Measurements from ENCODE around the gene CSTF2T.
A peak's percentile ranks its signal among the peaks of the same experiment; 100 is the strongest.

The CSTF2T gene

DNA sequence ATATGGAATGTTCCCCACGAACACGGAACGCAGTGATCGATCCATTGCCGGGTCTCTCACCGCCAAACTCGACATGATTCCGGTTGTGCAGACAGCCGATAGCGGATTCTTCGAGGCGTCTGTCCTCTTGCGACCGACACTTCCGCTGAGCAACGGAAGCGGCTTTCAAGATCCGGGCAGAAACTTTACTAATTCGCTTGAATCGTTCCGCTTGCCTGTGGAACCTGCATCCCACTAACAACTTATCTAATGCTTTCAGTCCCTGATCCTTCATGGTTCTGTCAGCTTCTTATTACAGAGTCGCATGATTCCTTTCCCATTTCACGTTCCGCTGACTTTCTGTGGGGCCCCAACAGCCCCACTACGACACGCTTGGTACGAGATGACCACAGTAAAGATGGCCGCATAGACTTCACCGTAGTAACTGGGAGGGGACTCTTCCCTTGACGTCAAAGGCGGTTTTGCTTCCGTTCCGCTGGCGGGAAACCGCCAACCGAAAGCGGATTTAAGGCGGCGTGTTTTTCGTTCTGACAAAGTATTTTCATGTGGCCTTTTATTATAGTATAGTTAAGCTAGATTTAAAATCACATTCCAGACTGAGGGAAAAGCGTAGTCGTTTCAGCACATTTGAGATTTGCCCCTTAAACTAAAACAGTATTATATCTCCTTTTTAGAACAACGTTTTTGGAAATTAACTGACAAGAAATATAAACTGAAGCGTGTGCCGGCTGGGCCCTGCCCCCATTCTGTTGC, at the start of gene CSTF2T:
Gene CSTF2T (minus strand): TSS at position 121 of the 753 bp plus-strand sequence. CDS start 46 bp downstream, at position 75.
- DNase-seq (ENCODE audit: low spot score), result peak; percentile 25

DNA sequence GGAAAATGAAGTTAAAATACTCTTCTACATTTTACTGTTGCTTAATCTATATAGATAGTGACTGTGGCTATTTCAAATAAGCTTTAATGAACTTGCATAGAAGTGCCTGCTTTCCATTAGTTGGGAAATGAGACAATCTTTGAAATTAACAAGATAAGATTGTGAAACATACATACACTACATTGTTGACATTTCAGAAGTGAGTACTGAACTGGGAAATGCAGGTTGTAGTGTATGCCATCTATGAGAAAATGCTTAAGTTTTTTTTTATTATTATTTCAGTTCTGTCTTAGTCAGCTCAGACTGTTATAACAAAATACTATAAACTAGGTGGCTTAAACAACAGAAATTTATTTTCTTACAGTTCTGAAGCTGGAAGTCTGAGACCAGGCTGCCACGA, 49.6 kb upstream of the CSTF2T start:
- no peak for DNase-seq (ENCODE audit: low spot score)

DNA sequence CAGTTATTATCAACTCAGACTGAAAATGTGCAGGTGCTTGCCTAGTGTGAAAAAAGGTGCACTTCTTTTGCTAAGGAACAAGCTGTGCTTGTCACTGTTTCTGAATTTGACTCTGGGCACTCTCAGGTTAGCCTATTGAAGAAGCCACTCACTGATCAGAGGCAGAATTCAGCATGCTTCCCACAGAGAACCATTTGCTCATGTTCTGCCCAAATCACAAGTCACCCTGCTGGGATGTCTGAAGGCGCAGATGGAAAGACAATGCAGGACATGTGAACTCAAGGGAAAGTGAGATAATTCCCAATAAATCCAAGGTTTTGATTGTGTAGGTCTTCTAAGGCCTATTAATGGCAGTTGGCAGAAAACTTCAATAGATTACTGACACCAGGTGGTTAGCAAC, 47.8 kb upstream of the CSTF2T start:
- DNase-seq (ENCODE audit: low spot score), result no peak

DNA sequence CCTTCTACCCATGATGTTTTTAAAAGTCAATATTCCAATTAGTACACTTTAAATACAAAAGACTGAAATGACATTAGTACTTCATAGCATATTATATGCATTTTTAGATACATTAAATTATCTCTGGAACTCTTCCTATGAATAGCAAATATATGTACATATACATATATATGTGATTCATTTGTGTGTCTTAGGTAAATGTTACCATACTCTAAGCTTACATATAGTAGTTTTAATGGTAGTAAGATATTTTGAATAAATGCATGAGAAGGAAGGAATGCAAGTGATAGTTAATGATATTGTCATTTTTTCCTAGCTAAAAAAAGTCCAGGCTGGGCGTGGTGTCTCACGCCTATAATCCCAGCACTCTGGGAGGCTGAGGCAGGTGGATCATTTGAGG, 46.0 kb upstream of the CSTF2T start:
- no peak for DNase-seq (ENCODE audit: low spot score)

- no peak for DNase-seq (ENCODE audit: low spot score)
Measured at GRCh38 chr10:51744235-51745000, 45.0 kb upstream of the CSTF2T start.

DNA sequence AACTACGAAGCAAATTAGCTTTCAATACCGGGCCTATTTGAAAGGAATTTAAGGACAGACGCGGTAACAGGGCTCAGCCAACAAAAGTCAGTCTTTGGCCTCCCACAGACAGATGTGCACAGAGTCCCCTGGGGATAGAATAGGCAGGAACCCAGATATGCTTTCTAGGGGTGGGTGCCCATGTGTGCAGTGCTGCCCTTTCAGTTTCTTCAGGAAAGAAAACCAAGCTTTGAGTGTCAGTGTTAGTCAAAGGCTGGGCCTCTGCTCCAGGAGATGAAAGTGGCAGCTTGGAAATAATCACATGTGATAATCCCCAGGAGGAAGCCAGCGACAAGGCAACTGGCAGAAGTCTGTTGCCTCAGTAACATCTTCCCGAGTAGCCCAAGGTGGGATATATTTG, 43.8 kb upstream of the CSTF2T start:
- no peak for DNase-seq (ENCODE audit: low spot score)

DNA sequence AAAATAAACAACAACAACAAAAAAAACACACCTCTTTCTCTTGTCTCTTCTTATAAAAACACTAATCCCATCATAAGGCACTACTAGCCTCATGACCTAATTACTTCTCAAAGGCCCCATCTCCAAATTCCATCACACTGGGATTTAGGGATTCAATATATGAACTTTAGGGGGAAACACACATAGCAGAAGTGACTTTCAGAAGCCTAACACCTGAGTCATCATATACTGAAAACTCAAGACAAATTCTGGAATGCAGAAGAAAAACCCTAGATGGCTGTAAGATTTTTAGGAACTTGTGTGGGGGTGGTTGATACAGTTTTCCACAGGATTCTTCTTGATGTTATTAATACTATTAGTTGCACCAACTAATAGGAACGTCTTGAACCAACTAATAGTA, 33.7 kb upstream of the CSTF2T start:
- no peak for DNase-seq (ENCODE audit: low spot score)

DNA sequence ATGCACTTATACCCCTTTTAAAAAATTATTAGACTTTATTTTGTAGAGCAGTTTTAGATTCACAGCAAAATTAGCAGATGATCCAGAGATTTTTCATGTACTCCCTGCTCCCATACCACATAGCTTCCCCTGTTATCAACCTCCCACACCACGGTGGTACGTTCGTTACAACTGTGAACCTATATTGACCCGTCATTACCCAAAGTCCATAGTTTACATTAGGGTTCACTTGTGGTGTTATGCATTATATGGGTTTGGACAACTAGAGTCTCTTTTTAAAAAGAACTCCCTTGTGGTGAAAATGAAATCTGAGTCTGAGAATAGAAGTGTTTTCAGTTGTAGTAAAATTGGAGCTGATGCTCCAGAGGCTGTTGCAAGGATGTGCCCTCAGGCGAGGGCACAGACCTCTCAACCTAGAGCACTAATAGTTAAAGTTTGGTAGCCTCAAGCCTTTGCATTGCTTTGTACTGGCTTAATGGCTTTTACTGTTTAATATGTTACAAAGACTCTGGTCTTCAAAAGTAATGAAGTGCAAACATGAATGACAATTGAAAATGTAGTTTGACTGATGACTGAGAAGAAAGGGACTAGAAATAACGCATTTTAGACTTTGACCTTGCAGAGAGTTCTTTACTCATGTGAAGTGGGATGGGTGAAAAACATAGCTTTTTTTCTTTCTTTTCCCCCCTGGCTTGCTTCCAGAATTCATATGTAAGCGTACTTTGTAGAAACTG, 30.6 kb upstream of the CSTF2T start:
- DNase-seq (ENCODE audit: low spot score), result no peak

GRCh38 chr10:51724038-51724437, 24.6 kb upstream of the CSTF2T start:
- DNase-seq (ENCODE audit: low spot score), result no peak

GRCh38 chr10:51718804-51719291, 19.5 kb upstream of the CSTF2T start:
- no peak for DNase-seq (ENCODE audit: low spot score)

GRCh38 chr10:51716981-51717380, 17.6 kb upstream of the CSTF2T start:
- no peak for DNase-seq (ENCODE audit: low spot score)

DNA sequence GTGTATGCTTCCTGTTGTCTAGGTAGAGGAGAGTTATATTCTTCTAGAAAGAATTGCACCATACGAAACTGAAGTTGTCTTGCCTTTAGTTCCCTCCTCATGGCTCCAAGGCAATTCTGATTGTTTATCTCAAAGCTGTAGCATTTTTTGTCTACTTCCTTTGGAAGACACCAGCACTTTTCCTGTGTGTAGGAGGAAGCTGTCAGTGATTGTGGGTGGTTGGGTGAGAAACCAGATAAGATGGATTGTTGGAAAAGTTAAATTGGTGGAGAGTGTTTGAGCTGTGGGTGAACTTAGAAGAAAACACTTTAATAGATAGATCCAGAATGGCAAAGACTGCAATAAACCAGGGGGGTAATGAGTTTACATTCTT, 12.1 kb upstream of the CSTF2T start:
- no peak for DNase-seq (ENCODE audit: low spot score)

- no peak for DNase-seq (ENCODE audit: low spot score)
Measured at GRCh38 chr10:51709324-51709972, 10.1 kb upstream of the CSTF2T start.

- no peak for DNase-seq (ENCODE audit: low spot score)
Measured at GRCh38 chr10:51708609-51709008, 9.2 kb upstream of the CSTF2T start.

DNA sequence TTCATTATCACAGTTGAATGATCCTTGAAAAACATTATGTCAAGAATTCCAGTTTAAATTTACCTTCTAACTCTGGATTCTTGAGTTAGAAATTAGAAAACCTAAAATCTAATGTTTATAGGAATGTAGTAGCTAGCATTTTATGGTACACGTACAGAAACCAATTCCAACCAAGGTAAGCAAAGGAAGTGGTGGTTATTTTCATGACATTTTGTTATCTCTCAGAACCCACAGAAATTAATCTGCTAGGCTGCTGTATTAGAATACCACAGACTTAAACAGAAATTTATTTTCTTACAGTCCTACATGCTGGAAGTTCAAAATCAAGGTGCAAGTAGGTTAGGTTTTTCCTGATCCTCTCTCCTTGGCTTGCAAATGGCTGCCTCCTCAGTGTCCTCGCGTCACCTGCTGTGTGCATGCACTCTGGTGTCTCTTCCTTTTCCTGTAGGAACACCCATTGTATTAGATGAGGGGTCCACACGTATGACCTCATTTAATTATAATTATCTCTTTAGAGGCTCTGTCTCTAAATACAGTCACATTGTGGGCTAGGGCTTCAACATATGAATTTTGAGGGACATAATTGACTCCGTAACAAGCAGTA, 8.5 kb upstream of the CSTF2T start:
- DNase-seq (ENCODE audit: low spot score), result no peak

DNA sequence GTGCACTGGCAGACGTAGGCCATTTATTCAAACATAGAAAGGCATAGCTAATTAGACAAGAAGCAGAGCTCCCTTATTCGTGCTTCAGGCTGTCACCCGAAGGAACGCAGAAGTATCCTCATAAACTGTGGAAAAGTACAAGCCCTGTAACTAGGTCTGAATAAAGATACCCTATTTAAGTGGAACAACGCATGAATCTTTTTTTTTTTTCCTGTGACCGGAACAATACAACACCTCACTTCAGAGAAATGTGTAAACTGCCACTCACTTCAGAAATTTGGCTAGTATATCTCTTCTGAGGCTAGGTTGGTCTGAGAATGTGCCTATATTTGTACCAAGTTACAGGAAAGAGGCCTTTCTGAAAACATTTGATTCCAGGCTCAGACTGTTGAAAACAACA, 8.0 kb upstream of the CSTF2T start:
- no peak for DNase-seq (ENCODE audit: low spot score)

GRCh38 chr10:51706225-51706624, 6.8 kb upstream of the CSTF2T start:
- DNase-seq (ENCODE audit: low spot score), result no peak

DNA sequence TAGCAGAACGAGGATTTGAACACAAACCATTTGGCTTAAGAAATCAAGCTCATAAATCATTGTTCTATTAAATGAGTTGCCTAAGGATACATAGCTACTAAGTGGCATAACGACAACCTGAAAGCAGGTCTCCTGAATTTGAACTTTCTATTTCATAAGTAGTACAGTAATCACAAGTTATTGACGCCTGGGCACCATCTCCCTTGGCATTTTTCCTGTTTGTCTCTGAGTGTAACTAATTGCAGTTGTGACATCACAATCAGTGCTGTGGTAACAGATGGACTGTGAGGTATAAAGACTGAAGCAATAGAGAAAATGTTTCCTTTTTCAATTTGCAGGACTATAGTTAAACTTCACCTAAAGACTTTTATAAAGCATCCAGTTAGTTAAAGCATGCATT, 6.4 kb upstream of the CSTF2T start:
- no peak for DNase-seq (ENCODE audit: low spot score)

DNA sequence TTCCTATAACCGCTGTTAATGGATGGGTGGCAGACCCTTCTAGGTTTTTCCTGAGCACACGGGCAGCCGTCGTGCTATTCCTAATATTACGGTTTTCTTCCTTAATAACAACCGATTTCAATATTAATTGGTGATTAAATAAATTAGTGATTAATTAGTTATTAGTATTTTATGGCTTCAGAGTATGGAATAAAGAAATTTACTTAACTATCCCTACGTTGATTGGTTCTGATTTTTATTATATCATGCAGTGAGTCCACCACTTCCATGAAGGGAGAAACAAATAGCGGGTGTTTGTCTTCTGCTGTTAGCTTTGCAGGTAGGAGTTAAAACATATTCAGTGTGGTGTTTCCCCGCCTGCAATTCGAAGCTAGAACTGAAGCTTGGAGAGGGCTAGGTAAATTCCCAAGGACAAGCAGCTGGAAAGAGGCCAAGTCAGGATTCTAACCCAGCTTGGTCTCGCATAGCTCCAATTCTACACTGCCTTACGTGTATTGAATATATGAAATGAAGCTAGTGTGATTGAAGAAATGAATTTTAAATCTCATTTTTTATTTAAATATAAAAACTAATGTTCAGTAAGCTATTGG, 928 bp upstream of the CSTF2T start:
- DNase-seq (ENCODE audit: low spot score), result no peak

- no peak for DNase-seq (ENCODE audit: low spot score)
Measured at GRCh38 chr10:51699145-51699474, 285 bp downstream of the CSTF2T start.

- DNase-seq (ENCODE audit: low spot score), result no peak
Measured at GRCh38 chr10:51698473-51699063, 827 bp downstream of the CSTF2T start.
